ENCODE results near the gene VARS1.

Gene VARS1

GRCh38 chr6:31768363-31769257 is 26.9 kb downstream of the VARS1 start:
- no peak for DNase-seq

GRCh38 chr6:31767096-31767645 is 28.4 kb downstream of the VARS1 start:
- no peak for DNase-seq

- DNase-seq = no peak
Measured at GRCh38 chr6:31765910-31766794, 29.4 kb downstream of the VARS1 start.

GRCh38 chr6:31765559-31765909 is 30.0 kb downstream of the VARS1 start:
- no peak for DNase-seq

- DNase-seq = no peak
Measured at GRCh38 chr6:31764198-31764597, 31.4 kb downstream of the VARS1 start.

GRCh38 chr6:31763619-31763940 is 32.0 kb downstream of the VARS1 start:
- no peak for DNase-seq

- no peak for DNase-seq
Measured at GRCh38 chr6:31762878-31763618, 32.5 kb downstream of the VARS1 start.

GRCh38 chr6:31762356-31762755 is 33.2 kb downstream of the VARS1 start, which contains the start of gene SAPCD1:
Gene SAPCD1 (plus strand): TSS chr6:31762656. CDS start chr6:31763055, 399 bp downstream.
- DNase-seq = no peak

GRCh38 chr6:31761343-31761742 is 34.2 kb downstream of the VARS1 start:
- DNase-seq = no peak

- no peak for DNase-seq
Measured at GRCh38 chr6:31760790-31761189, 34.8 kb downstream of the VARS1 start.

- DNase-seq = no peak
Measured at GRCh38 chr6:31758281-31758680, 37.3 kb downstream of the VARS1 start.

- DNase-seq = no peak
Measured at GRCh38 chr6:31752739-31753319, 42.7 kb downstream of the VARS1 start.

- no peak for DNase-seq
Measured at GRCh38 chr6:31750411-31751022, 45.0 kb downstream of the VARS1 start.

- no peak for DNase-seq
Measured at GRCh38 chr6:31749301-31750036, 46.1 kb downstream of the VARS1 start.

Data from NCI-H1694 treated with DMSO at 0.1 percent for 48 hours (cell line).